ENCODE measurements around the gene KCNJ4.
A peak's percentile ranks its signal among the peaks of the same experiment; 100 is the strongest.

The KCNJ4 gene

DNA sequence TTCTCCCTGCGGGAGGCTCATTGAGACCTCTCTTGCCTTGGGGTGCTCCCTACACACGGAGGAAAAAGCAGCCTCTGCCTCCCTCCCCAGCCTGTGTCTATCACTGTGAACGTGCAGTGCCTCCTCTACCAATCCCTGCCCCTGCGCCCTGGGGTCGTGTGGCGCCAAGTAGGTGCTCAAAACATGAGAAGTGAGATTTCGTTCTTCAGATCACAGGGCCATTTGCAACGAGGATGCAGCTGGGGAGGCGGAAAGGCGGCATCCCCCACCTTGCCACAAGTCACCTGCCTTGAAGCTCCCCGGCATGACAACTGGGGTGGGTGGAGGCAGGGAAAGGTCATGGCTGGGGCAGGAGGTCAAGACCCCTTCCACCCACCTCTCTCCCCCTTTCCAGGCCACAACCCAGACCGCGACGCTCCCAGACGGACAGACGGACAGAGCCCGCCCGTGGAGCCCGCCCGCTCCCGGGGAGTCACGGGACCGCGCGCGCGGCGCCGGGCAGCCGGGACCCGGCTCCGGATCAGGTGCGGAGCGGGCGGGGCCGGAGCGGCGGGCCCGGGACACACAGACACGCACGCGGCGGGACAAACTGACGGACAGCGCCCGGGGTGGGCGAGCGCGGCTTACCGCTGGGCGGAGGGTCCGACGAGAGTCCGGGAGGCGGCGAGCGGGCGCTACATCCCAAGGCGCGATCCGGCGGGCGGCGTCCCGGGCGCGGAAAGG is 485 bp downstream of the KCNJ4 start (continued):
- TF ChIP-seq ZSCAN23 (tag by site-specific recombination; IDR thresholded peaks at IDR 0.05): no peak
- no peak for TF ChIP-seq REPIN1 (tag by site-specific recombination; IDR thresholded peaks at IDR 0.05; ENCODE audit: low read depth)
- no peak for TF ChIP-seq ZNF585B (tag by site-specific recombination; IDR thresholded peaks at IDR 0.05)
- no peak for TF ChIP-seq SCRT2 (tag by site-specific recombination; IDR thresholded peaks at IDR 0.05)
- TF ChIP-seq ZNF558 (tag by site-specific recombination; IDR thresholded peaks at IDR 0.05): no peak
- no peak for TF ChIP-seq ZNF48 (tag by site-specific recombination; IDR thresholded peaks at IDR 0.05)
- no peak for TF ChIP-seq ZNF366 (tag by site-specific recombination; conservative IDR thresholded peaks at IDR 0.05)
- no peak for TF ChIP-seq ZNF248 (tag by site-specific recombination; IDR thresholded peaks at IDR 0.05)
- TF ChIP-seq ZNF449 (tag by site-specific recombination; IDR thresholded peaks at IDR 0.05): no peak
- TF ChIP-seq, protein P1, sequence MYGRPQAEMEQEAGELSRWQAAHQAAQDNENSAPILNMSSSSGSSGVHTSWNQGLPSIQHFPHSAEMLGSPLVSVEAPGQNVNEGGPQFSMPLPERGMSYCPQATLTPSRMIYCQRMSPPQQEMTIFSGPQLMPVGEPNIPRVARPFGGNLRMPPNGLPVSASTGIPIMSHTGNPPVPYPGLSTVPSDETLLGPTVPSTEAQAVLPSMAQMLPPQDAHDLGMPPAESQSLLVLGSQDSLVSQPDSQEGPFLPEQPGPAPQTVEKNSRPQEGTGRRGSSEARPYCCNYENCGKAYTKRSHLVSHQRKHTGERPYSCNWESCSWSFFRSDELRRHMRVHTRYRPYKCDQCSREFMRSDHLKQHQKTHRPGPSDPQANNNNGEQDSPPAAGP (tag by site-specific recombination; IDR thresholded peaks at IDR 0.05): peak; percentile 72; the same call in 1 of the 2 replicates
- no peak for TF ChIP-seq ZNF707 (tag by site-specific recombination; IDR thresholded peaks at IDR 0.05)
- no peak for TF ChIP-seq ZNF175 (tag by site-specific recombination; IDR thresholded peaks at IDR 0.05)
- peak; percentile 22; the same call in 1 of the 2 replicates for TF ChIP-seq KLF8 (tag by site-specific recombination; IDR thresholded peaks at IDR 0.05)
- no peak for TF ChIP-seq ZNF140 (tag by site-specific recombination; IDR thresholded peaks at IDR 0.05)
- no peak for TF ChIP-seq ZNF549 (tag by site-specific recombination; IDR thresholded peaks at IDR 0.05)
- peak; percentile 44; the same call in 1 of the 2 replicates for TF ChIP-seq WT1 (tag by site-specific recombination; IDR thresholded peaks at IDR 0.05)
- TF ChIP-seq, protein P2, sequence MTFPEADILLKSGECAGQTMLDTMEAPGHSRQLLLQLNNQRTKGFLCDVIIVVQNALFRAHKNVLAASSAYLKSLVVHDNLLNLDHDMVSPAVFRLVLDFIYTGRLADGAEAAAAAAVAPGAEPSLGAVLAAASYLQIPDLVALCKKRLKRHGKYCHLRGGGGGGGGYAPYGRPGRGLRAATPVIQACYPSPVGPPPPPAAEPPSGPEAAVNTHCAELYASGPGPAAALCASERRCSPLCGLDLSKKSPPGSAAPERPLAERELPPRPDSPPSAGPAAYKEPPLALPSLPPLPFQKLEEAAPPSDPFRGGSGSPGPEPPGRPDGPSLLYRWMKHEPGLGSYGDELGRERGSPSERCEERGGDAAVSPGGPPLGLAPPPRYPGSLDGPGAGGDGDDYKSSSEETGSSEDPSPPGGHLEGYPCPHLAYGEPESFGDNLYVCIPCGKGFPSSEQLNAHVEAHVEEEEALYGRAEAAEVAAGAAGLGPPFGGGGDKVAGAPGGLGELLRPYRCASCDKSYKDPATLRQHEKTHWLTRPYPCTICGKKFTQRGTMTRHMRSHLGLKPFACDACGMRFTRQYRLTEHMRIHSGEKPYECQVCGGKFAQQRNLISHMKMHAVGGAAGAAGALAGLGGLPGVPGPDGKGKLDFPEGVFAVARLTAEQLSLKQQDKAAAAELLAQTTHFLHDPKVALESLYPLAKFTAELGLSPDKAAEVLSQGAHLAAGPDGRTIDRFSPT (tag by site-specific recombination; IDR thresholded peaks at IDR 0.05): peak; percentile 89
- TF ChIP-seq ZNF677 (tag by site-specific recombination; IDR thresholded peaks at IDR 0.05): no peak
- 0 out of 2 replicates have a peak, but pooled peaks have one; percentile 11 for TF ChIP-seq IKZF3 (tag by site-specific recombination; IDR thresholded peaks at IDR 0.05)
- TF ChIP-seq, protein P3, sequence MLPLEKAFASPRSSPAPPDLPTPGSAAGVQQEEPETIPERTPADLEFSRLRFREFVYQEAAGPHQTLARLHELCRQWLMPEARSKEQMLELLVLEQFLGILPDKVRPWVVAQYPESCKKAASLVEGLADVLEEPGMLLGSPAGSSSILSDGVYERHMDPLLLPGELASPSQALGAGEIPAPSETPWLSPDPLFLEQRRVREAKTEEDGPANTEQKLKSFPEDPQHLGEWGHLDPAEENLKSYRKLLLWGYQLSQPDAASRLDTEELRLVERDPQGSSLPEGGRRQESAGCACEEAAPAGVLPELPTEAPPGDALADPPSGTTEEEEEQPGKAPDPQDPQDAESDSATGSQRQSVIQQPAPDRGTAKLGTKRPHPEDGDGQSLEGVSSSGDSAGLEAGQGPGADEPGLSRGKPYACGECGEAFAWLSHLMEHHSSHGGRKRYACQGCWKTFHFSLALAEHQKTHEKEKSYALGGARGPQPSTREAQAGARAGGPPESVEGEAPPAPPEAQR (tag by site-specific recombination; IDR thresholded peaks at IDR 0.05): no peak
- TF ChIP-seq ZNF670 (tag by site-specific recombination; IDR thresholded peaks at IDR 0.05; ENCODE audit: low read depth): no peak
- no peak for TF ChIP-seq ZNF274 (IDR thresholded peaks at IDR 0.05; ENCODE audit: low read length)
- no peak for TF ChIP-seq ZNF274 (tag by site-specific recombination; IDR thresholded peaks at IDR 0.05; ENCODE audit: borderline replicate concordance)
- no peak for TF ChIP-seq TRIM28 (IDR thresholded peaks at IDR 0.05; ENCODE audit: borderline replicate concordance, low read length)
- TF ChIP-seq BCL11A (tag by site-specific recombination; IDR thresholded peaks at IDR 0.05; ENCODE audit: low read depth): peak; percentile 72; the same call in 1 of the 2 replicates
- TF ChIP-seq ZNF473 (tag by site-specific recombination; IDR thresholded peaks at IDR 0.05): no peak
- TF ChIP-seq PRDM10 (tag by site-specific recombination; IDR thresholded peaks at IDR 0.05): no peak
